ENCODE data around the gene AKAP8.

GRCh38 chr19:15371786-15372380 is 7.7 kb downstream of the AKAP8 start:
- no peak for TF ChIP-seq POLR2AphosphoS5 (IDR thresholded peaks at IDR 0.05)
- TF ChIP-seq SMC3 (conservative IDR thresholded peaks at IDR 0.05; ENCODE audit: poor library complexity): no peak
- TF ChIP-seq EP300 (conservative IDR thresholded peaks at IDR 0.05; ENCODE audit: poor library complexity, severe bottlenecking): no peak
- TF ChIP-seq, protein P1, sequence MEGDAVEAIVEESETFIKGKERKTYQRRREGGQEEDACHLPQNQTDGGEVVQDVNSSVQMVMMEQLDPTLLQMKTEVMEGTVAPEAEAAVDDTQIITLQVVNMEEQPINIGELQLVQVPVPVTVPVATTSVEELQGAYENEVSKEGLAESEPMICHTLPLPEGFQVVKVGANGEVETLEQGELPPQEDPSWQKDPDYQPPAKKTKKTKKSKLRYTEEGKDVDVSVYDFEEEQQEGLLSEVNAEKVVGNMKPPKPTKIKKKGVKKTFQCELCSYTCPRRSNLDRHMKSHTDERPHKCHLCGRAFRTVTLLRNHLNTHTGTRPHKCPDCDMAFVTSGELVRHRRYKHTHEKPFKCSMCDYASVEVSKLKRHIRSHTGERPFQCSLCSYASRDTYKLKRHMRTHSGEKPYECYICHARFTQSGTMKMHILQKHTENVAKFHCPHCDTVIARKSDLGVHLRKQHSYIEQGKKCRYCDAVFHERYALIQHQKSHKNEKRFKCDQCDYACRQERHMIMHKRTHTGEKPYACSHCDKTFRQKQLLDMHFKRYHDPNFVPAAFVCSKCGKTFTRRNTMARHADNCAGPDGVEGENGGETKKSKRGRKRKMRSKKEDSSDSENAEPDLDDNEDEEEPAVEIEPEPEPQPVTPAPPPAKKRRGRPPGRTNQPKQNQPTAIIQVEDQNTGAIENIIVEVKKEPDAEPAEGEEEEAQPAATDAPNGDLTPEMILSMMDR (IDR thresholded peaks at IDR 0.05; ENCODE audit: poor library complexity, severe bottlenecking): no peak
- TF ChIP-seq, protein P2, sequence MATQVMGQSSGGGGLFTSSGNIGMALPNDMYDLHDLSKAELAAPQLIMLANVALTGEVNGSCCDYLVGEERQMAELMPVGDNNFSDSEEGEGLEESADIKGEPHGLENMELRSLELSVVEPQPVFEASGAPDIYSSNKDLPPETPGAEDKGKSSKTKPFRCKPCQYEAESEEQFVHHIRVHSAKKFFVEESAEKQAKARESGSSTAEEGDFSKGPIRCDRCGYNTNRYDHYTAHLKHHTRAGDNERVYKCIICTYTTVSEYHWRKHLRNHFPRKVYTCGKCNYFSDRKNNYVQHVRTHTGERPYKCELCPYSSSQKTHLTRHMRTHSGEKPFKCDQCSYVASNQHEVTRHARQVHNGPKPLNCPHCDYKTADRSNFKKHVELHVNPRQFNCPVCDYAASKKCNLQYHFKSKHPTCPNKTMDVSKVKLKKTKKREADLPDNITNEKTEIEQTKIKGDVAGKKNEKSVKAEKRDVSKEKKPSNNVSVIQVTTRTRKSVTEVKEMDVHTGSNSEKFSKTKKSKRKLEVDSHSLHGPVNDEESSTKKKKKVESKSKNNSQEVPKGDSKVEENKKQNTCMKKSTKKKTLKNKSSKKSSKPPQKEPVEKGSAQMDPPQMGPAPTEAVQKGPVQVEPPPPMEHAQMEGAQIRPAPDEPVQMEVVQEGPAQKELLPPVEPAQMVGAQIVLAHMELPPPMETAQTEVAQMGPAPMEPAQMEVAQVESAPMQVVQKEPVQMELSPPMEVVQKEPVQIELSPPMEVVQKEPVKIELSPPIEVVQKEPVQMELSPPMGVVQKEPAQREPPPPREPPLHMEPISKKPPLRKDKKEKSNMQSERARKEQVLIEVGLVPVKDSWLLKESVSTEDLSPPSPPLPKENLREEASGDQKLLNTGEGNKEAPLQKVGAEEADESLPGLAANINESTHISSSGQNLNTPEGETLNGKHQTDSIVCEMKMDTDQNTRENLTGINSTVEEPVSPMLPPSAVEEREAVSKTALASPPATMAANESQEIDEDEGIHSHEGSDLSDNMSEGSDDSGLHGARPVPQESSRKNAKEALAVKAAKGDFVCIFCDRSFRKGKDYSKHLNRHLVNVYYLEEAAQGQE (IDR thresholded peaks at IDR 0.05; ENCODE audit: borderline replicate concordance): no peak

Data from neural cell (in vitro differentiated cells).